ENCODE measurements around the gene TRAK1.

DNA sequence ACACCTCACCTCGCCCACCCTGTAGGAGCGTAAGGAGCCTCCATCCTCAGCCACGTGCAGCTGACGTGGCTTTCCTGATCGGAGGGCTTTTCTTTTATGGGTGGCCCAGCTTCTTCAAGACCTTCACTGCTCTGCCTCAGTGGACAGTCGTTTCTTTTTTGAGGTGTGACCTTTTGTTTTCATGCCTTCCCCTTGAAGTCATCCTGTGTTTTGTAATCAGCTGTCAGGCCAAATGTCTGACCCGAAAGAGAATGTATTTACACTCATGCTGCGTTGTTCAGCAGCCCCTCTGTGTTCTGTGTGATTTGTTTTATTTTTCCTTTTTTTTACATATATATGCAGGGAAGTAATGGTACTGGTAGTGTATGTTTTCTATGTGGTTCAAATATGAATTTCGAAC, 133.0 kb downstream of the TRAK1 start:
- TF ChIP-seq, protein P1, sequence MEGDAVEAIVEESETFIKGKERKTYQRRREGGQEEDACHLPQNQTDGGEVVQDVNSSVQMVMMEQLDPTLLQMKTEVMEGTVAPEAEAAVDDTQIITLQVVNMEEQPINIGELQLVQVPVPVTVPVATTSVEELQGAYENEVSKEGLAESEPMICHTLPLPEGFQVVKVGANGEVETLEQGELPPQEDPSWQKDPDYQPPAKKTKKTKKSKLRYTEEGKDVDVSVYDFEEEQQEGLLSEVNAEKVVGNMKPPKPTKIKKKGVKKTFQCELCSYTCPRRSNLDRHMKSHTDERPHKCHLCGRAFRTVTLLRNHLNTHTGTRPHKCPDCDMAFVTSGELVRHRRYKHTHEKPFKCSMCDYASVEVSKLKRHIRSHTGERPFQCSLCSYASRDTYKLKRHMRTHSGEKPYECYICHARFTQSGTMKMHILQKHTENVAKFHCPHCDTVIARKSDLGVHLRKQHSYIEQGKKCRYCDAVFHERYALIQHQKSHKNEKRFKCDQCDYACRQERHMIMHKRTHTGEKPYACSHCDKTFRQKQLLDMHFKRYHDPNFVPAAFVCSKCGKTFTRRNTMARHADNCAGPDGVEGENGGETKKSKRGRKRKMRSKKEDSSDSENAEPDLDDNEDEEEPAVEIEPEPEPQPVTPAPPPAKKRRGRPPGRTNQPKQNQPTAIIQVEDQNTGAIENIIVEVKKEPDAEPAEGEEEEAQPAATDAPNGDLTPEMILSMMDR (IDR thresholded peaks at IDR 0.05) = no peak
- TF ChIP-seq, protein P2, sequence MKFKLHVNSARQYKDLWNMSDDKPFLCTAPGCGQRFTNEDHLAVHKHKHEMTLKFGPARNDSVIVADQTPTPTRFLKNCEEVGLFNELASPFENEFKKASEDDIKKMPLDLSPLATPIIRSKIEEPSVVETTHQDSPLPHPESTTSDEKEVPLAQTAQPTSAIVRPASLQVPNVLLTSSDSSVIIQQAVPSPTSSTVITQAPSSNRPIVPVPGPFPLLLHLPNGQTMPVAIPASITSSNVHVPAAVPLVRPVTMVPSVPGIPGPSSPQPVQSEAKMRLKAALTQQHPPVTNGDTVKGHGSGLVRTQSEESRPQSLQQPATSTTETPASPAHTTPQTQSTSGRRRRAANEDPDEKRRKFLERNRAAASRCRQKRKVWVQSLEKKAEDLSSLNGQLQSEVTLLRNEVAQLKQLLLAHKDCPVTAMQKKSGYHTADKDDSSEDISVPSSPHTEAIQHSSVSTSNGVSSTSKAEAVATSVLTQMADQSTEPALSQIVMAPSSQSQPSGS (CRISPR knock-in tag; IDR thresholded peaks at IDR 0.05; ENCODE audit: borderline replicate concordance, low read depth) = no peak
- TF ChIP-seq TEAD4 (CRISPR knock-in tag; IDR thresholded peaks at IDR 0.05) = no peak
- TF ChIP-seq, protein P3, sequence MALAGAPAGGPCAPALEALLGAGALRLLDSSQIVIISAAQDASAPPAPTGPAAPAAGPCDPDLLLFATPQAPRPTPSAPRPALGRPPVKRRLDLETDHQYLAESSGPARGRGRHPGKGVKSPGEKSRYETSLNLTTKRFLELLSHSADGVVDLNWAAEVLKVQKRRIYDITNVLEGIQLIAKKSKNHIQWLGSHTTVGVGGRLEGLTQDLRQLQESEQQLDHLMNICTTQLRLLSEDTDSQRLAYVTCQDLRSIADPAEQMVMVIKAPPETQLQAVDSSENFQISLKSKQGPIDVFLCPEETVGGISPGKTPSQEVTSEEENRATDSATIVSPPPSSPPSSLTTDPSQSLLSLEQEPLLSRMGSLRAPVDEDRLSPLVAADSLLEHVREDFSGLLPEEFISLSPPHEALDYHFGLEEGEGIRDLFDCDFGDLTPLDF (CRISPR knock-in tag; IDR thresholded peaks at IDR 0.05) = no peak
- TF ChIP-seq CREB1 (CRISPR knock-in tag; IDR thresholded peaks at IDR 0.05) = no peak
- TF ChIP-seq NFE2L1 (CRISPR knock-in tag; IDR thresholded peaks at IDR 0.05) = no peak
- TF ChIP-seq, protein P4, sequence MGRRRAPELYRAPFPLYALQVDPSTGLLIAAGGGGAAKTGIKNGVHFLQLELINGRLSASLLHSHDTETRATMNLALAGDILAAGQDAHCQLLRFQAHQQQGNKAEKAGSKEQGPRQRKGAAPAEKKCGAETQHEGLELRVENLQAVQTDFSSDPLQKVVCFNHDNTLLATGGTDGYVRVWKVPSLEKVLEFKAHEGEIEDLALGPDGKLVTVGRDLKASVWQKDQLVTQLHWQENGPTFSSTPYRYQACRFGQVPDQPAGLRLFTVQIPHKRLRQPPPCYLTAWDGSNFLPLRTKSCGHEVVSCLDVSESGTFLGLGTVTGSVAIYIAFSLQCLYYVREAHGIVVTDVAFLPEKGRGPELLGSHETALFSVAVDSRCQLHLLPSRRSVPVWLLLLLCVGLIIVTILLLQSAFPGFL (CRISPR knock-in tag; IDR thresholded peaks at IDR 0.05; ENCODE audit: borderline replicate concordance) = no peak
- TF ChIP-seq ZNF423 (CRISPR knock-in tag; IDR thresholded peaks at IDR 0.05) = no peak
